Activated gamma-delta T cell treated with anti-CD3 and anti-CD28 coated beads, Interleukin-2, amount 50 U/mL, for 16 hours (primary cell): ENCODE measurements around the gene HAPLN2.

Experiments used
- DNase-seq: peaks from one replicate; pipeline ENCODE4 v3.0.0-alpha.2; 2020; ENCODE audit warnings: low read depth

HAPLN2 gene

GRCh38 chr1:156645056-156645455 lies 25.8 kb downstream of the HAPLN2 start:
- no peak for DNase-seq

- no peak for DNase-seq
These were observed 26.5 kb downstream of the HAPLN2 start for GRCh38 chr1:156645666-156646065.

DNA sequence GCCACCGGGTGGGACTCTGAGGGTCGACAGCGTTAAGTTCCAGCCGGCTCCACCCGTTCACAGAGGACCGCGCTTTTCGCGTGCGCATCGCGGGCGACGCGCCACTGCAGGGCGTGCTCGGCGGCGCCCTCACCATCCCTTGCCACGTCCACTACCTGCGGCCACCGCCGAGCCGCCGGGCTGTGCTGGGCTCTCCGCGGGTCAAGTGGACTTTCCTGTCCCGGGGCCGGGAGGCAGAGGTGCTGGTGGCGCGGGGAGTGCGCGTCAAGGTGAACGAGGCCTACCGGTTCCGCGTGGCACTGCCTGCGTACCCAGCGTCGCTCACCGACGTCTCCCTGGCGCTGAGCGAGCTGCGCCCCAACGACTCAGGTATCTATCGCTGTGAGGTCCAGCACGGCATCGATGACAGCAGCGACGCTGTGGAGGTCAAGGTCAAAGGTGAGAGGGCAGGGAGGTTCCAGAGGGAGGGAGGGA lies 27.6 kb downstream of the HAPLN2 start:
- DNase-seq, result no peak

GRCh38 chr1:156647351-156647750 lies 28.1 kb downstream of the HAPLN2 start:
- no peak for DNase-seq

- no peak for DNase-seq
These were observed 29.3 kb downstream of the HAPLN2 start for GRCh38 chr1:156648496-156648895.

GRCh38 chr1:156648951-156649350 lies 29.7 kb downstream of the HAPLN2 start:
- no peak for DNase-seq

- DNase-seq, result no peak
These were observed 33.1 kb downstream of the HAPLN2 start for GRCh38 chr1:156652131-156652991.

- no peak for DNase-seq
These were observed 33.8 kb downstream of the HAPLN2 start for GRCh38 chr1:156652992-156653355.

DNA sequence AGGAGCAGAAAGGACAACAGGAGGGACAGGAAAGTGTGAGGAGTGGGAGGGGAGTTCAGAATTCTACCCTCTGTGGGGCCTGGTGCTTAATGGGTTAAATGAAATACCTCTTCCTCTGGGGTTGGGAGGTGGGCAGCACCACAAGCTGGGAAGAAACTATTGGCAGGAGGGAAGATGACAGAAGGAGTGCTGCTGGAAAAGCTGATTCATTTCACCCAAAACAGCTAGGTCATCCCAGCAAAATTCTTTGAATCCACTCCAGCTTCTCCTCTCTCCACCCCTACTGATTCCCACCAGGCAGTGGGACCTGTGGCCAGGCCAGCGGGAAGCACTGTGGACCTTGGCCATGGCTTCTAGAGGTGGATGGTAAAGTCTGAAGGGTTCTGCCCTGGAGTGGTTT lies 35.5 kb downstream of the HAPLN2 start:
- no peak for DNase-seq

DNA sequence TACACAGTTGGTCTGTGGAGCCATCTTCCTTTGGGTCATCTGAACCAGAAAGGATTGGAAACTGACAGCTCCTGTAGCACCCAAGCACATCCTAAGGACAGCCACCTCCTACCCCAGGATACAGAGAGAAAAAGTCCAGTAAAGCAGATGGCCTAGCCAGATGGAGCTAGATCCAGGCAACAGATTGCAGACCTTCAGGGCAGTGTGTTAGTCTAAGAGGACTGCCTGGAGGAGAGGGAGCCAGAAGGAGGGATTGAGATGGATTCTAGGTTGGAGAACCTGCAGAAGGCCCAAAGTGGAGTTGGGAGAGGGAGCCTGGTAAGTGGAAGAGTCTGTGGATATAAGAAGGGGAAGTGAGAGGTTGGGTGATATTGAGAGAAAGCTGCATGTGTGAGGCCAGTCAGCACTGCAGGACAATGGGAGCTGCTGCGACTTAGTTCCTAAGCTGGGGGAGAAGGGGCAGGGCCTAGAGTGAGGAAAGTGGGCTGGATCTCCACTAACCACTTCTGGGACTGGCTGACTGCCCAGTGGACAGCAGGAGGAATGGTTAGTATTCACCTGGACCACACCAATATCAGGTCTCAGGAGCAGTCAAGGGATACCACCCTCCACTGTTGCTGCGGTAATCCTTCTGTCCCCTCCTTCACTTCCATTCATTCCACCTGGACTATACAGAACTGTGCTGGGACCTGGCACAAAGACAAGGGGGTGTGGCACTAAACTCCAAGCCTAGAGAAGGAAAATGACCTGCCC lies 36.1 kb downstream of the HAPLN2 start:
- DNase-seq, result no peak

- no peak for DNase-seq
These were observed 36.8 kb downstream of the HAPLN2 start for GRCh38 chr1:156655904-156656516.

DNA sequence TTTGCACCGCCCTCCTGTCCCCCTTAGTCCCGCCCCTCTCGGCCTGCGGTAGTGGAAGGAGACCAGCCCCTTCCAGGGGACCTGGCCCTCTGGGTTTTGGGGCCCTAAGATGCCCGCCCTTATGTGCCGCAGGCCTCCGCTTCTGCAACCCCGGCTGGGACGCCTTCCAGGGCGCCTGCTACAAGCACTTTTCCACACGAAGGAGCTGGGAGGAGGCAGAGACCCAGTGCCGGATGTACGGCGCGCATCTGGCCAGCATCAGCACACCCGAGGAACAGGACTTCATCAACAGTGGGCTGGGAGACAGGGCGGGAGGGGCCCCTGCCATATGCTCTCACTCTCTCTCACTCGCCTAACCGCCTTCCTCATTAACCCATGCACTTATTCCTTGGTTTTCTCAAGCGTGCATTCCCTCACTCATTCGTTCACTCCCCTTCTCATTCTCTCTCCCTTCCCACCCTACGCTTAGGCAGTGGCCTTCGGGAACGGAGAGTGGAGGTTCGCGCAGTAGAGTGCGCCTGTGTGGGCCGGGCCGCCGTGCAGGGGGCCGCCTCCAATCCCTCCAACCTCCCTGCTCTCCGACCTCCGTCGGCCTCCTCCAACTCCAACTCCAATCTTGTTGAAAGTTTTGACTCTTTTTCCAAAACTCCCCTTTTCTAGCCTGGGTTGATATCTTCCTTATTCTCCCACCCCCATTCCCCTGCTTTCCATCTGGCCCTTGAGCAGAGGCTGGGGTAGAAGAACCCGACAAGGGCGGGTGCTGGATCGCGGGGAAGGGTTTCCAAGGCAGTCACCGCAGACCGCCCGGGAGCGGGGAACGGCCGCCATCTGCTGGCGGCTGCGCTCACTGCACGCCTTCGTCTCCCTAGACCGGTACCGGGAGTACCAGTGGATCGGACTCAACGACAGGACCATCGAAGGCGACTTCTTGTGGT lies 37.9 kb downstream of the HAPLN2 start:
- DNase-seq, result peak; percentile 60

DNA sequence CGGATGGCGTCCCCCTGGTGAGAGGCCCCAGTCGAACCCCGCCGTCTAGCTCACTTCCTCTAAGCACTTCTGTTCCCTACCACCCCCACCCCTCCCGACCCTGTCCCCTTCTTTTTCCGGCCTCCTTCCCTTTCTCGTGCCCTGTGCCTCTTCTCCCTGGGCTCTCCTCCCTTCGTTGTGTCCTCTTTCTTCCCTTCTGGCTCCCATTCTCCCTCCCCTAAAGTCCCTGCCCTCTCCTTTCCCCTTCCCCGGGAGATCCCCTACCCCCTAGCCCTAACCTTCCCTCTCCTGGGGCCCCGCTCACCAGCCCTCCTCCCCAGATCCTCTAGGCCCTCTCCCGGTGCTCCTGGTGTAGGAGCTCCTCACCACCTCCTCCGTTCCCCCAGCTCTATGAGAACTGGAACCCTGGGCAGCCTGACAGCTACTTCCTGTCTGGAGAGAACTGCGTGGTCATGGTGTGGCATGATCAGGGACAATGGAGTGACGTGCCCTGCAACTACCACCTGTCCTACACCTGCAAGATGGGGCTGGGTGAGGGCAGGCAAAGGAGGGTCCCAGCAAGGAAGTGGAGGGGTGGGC lies 38.6 kb downstream of the HAPLN2 start:
- DNase-seq, result no peak

DNA sequence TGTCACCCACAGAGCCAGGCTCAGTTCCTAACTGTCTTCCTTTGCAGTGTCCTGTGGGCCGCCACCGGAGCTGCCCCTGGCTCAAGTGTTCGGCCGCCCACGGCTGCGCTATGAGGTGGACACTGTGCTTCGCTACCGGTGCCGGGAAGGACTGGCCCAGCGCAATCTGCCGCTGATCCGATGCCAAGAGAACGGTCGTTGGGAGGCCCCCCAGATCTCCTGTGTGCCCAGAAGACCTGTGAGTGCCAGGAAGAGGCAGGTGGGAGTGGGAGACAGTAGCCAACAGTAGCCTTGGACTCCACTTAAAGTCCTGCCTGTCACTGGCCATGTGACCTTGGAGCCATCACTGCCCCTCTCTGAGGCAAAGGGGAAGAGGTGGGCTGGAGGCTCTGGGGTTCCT lies 39.3 kb downstream of the HAPLN2 start:
- DNase-seq, result no peak

DNA sequence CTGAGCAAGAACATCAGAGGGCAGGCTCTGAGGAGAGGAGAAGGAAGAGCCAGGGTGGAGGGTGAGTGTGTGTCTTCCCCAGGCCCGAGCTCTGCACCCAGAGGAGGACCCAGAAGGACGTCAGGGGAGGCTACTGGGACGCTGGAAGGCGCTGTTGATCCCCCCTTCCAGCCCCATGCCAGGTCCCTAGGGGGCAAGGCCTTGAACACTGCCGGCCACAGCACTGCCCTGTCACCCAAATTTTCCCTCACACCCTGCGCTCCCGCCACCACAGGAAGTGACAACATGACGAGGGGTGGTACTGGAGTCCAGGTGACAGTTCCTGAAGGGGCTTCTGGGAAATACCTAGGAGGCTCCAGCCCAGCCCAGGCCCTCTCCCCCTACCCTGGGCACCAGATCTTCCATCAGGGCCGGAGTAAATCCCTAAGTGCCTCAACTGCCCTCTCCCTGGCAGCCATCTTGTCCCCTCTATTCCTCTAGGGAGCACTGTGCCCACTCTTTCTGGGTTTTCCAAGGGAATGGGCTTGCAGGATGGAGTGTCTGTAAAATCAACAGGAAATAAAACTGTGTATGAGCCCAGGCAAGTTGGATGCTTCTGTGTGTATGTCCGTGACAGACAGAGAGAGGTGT lies 39.8 kb downstream of the HAPLN2 start:
- no peak for DNase-seq

GRCh38 chr1:156659661-156659987 lies 40.4 kb downstream of the HAPLN2 start:
- no peak for DNase-seq

DNA sequence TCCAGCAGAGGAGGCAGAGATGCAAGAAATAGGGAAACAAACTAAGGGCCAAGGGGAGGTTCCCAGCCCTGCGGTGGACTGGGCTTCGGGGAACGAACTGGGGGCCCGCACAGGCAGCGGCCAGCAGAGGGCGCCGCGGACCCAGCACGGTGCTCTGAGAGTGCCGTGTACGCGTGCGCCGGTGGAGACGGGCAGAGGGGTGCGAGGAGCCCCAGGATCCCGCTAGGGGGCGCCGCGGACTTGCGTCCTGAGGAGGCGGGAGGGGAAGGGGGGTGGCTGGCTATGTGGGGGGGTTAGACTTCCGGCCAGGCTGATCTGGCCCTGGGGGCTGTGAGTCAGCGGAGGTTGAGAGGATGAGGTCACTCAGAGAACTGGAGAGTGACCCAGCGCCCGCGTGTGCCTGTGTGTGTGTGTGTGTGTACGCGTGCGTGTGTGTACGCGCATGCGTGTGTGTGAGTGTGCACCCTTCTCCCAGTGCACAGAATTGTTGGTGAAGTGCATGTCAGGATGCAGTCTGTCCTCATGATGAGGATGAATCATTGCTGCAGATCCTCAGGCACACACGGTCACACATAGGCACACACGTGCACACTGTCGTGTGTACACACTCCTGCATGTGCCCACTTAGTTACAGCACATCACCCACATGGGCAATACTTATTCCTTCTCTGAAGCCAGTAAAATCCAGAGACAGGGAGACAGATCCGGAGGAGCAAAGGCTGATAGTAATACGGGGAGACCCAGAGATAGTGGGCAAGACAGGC lies 41.0 kb downstream of the HAPLN2 start:
- DNase-seq, result peak; percentile 85

GRCh38 chr1:156660752-156661112 lies 41.5 kb downstream of the HAPLN2 start:
- no peak for DNase-seq

DNA sequence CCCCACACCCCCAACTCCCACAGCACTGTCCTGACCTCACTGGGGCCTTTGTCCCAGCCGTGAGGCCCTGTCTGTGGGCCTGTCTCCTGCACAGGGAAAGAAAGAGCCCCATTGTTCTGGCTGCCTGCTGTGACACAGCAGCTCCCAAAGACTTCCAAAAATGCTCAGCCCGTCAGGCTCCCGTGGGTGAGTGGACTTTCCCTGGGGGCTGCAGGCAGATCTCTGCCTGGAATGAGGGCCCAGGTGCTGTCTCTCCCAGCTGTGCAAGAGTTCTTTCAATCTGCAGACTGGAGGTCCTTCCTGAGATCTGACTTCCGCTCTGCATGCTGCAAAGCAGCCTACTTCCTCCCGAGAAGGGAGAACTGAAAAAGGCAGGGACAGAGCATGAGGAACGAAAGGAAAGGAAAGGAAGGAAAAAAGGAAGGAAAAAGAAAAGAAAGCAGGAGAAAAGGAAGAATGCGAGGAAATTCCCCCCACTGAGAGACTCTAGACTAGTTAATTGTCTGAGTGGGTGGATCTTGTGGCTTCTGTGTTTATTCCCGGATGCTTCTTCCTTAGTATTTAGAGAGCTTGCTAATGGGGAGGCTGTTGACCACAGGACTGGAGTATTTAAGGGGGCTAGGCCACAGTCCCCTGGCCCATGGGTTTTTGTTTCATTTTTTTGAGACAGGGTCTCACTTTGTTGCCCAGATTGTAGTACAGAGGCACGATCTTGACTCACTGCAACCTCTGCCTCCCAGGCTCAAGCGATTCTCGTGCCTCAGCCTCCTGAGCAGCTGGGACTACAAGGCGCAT lies 43.0 kb downstream of the HAPLN2 start:
- DNase-seq, result no peak

GRCh38 chr1:156662800-156663055 lies 43.5 kb downstream of the HAPLN2 start:
- no peak for DNase-seq
